HCT116 (cell line): Measurements from ENCODE around the gene DBET. TPM values are rescaled to one million over a fixed set of nuclear protein-coding genes. Genes with fewer than 3 reads are reported as not detected.
"Not testable (repeated sequence)": the region's sequence is repeated elsewhere in the genome, so short reads cannot be mapped to it uniquely, and the experiment has no call there.

Experiments used
- ATAC-seq: fragments of 200-7000 bp; cut with Tn5 transposase; 2 replicates; pipeline ENCODE4 v1.9.1; 2020; ENCODE audit warnings: mild to moderate bottlenecking, moderate library complexity
- BruUV-seq: library from RNA; stranded (reverse); fragments of 400-500 nt; replicated peaks from 2 replicates; lab custom pipeline; 2021; lab: Mats Ljungman, UMichigan
- CTCF ChIA-PET: fragments of 300-600 bp; sonication (Branson Sonifier 250); formaldehyde crosslinking; loops from one replicate; lab custom pipeline; 2021; ENCODE audit warnings: antibody characterized with exemption; lab: Charles Lee
- POLR2A ChIA-PET: fragments of 300-600, 350-600 bp; sonication (Branson Sonifier 250); formaldehyde crosslinking; loops from one replicate; lab custom pipeline; 2021; ENCODE audit warnings: antibody characterized with exemption; lab: Charles Lee
- RAD21 ChIA-PET, 2 experiments: fragments of 300-600 bp; sonication (Branson Sonifier 250); formaldehyde crosslinking; loops; one replicate each; lab custom pipeline; 2023; ENCODE audit warnings: low total read pairs in 2 of 2; ENCODE audit not compliant: uncharacterized antibody in 2 of 2, unreplicated experiment in 2 of 2, low non-redundant PET in 1 of 2; lab: Charles Lee
- DNase-seq: peaks from one replicate; pipeline ENCODE4 v3.0.0-alpha.2; 2010; ENCODE audit warnings: low read depth, low spot score
- H2AFZ ChIP-seq: fragments of 200-600 bp; shearing (Covaris generic), sonication (generic); 2 replicates; pipeline ENCODE4 v1.6.1; 2017; ENCODE audit warnings: low read depth, mixed run types, mixed read lengths, antibody characterized with exemption, low read length; ENCODE audit not compliant: poor library complexity, severe bottlenecking
- H3K27ac ChIP-seq: 2 replicates; pipeline ENCODE4 v1.5.1; 2012; ENCODE audit warnings: low read depth, low read length
- H3K27me3 ChIP-seq: fragments of 200-600 bp; sonication (generic); 2 replicates; pipeline ENCODE4 v1.6.1; 2016; ENCODE audit warnings: mixed run types, low read length, mixed read lengths; ENCODE audit not compliant: insufficient read depth
- H3K36me3 ChIP-seq, 2 experiments: fragments of 200-500 bp in 1 of 2; fragments of 200-600 bp in 1 of 2; sonication (Bioruptor generic) in 1 of 2; sonication (generic) in 1 of 2; 2 replicates each; pipeline versions ENCODE4 v1.5.1 to v1.6.1; 2014 to 2016; ENCODE audit warnings: low read length in 2 of 2, inconsistent platforms in 1 of 2, mixed read lengths in 1 of 2, mixed run types in 1 of 2; ENCODE audit not compliant: insufficient read depth in 2 of 2, control insufficient read depth in 1 of 2
- H3K4me1 ChIP-seq, 2 experiments: fragments of 200-600 bp in 1 of 2; sonication (generic) in 1 of 2; 2 replicates each; pipeline versions ENCODE4 v1.5.1 to v1.6.1; 2012 to 2017; ENCODE audit warnings: low read length in 2 of 2, inconsistent platforms in 1 of 2, mild to moderate bottlenecking in 1 of 2, mixed read lengths in 1 of 2, mixed run types in 1 of 2, moderate library complexity in 1 of 2; ENCODE audit not compliant: insufficient read depth in 2 of 2, control insufficient read depth in 1 of 2
- H3K4me2 ChIP-seq: fragments of 200-600 bp; sonication (generic); 2 replicates; pipeline ENCODE4 v1.6.1; 2017; ENCODE audit warnings: mixed run types, low read length, mixed read lengths
- H3K4me3 ChIP-seq, 2 experiments: fragments of 200-600 bp in 1 of 2; sonication (generic) in 1 of 2; replicated peaks in 1 of 2; 2 replicates each; pipeline ENCODE4 v1.5.1; 2011 to 2016; ENCODE audit warnings: low read length in 2 of 2, control low read depth in 1 of 2, low read depth in 1 of 2, mild to moderate bottlenecking in 1 of 2, mixed read lengths in 1 of 2, mixed run types in 1 of 2
- H3K79me2 ChIP-seq: fragments of 200-600 bp; sonication (generic); 2 replicates; pipeline ENCODE4 v1.6.1; 2017; ENCODE audit warnings: mild to moderate bottlenecking, mixed run types, low read length, moderate library complexity, mixed read lengths; ENCODE audit not compliant: insufficient read depth
- H3K9ac ChIP-seq: fragments of 200-600 bp; sonication (generic); 2 replicates; pipeline ENCODE4 v1.6.1; 2016; ENCODE audit warnings: low read length, mixed read lengths
- H3K9me2 ChIP-seq: fragments of 200-600 bp; sonication (generic), shearing (Covaris generic); 2 replicates; pipeline ENCODE4 v1.6.1; 2017; ENCODE audit warnings: mixed run types, mild to moderate bottlenecking, moderate library complexity; ENCODE audit not compliant: insufficient read depth
- H3K9me3 ChIP-seq, 2 experiments: fragments of 200-500 bp in 1 of 2; fragments of 200-600 bp in 1 of 2; sonication (Bioruptor generic) in 1 of 2; sonication (generic) in 1 of 2; 2 replicates each; pipeline ENCODE4 v1.6.1; 2014 to 2017; ENCODE audit warnings: low read length in 2 of 2, mixed read lengths in 2 of 2, inconsistent platforms in 1 of 2, low read depth in 1 of 2, mild to moderate bottlenecking in 1 of 2, mixed run types in 1 of 2, moderate library complexity in 1 of 2; ENCODE audit not compliant: control insufficient read depth in 1 of 2, insufficient read depth in 1 of 2
- H4K20me1 ChIP-seq: fragments of 200-600 bp; sonication (generic), shearing (Covaris generic); 2 replicates; pipeline ENCODE4 v1.6.1; 2017; ENCODE audit warnings: mixed run types, mild to moderate bottlenecking, moderate library complexity; ENCODE audit not compliant: insufficient read depth
- intact Hi-C: fragments of 100-400 bp; cut with micrococcal nuclease; formaldehyde crosslinking; loops from 2 replicates; pipeline ENCODE4 v1.10.0; 2022
- total RNA-seq: library from RNA; stranded (reverse); gene quantifications from one replicate; pipeline ENCODE4 v1.2.1, GENCODE V29; 2021; ENCODE audit not compliant: unreplicated experiment

Gene DBET
- total RNA-seq, 1 experiment from 2014 or later, result not detected

- POLR2A ChIA-PET, CTCF ChIA-PET, H3K9me2 ChIP-seq, H3K4me1 ChIP-seq, H2AFZ ChIP-seq, H3K79me2 ChIP-seq, RAD21 ChIA-PET, H3K27me3 ChIP-seq, H3K9me3 ChIP-seq, ATAC-seq, H3K4me2 ChIP-seq, BruUV-seq, intact Hi-C loops, H4K20me1 ChIP-seq, H3K4me3 ChIP-seq, DNase-seq, H3K9ac ChIP-seq, H3K27ac ChIP-seq, H3K36me3 ChIP-seq: not testable (repeated sequence)
Measured at GRCh38 chr4:190031264-190031663, 33.0 kb upstream of the DBET start.

- H3K27me3 ChIP-seq, H3K9ac ChIP-seq, H3K36me3 ChIP-seq, H3K9me2 ChIP-seq, H3K4me1 ChIP-seq, BruUV-seq, H3K9me3 ChIP-seq, H2AFZ ChIP-seq, intact Hi-C loops, CTCF ChIA-PET, RAD21 ChIA-PET, DNase-seq, H4K20me1 ChIP-seq, H3K79me2 ChIP-seq, H3K27ac ChIP-seq, POLR2A ChIA-PET: not testable (repeated sequence)
- H3K4me3 ChIP-seq, result peak overlapping the region; percentile 46 to 52; a peak in 2 of 4 replicates
- ATAC-seq, result peak; percentile 82
- H3K4me2 ChIP-seq, result 0 out of 2 replicates have a peak overlapping the region, but pooled peaks have one; percentile 57
Measured at GRCh38 chr4:190037704-190038388, 26.5 kb upstream of the DBET start.

GRCh38 chr4:190040873-190041272, 23.4 kb upstream of the DBET start:
- H3K27ac ChIP-seq, H3K9me2 ChIP-seq, CTCF ChIA-PET, H3K36me3 ChIP-seq, H3K9me3 ChIP-seq, H3K27me3 ChIP-seq, H3K9ac ChIP-seq, H2AFZ ChIP-seq, H3K4me3 ChIP-seq, DNase-seq, H3K4me2 ChIP-seq, H3K4me1 ChIP-seq, ATAC-seq, RAD21 ChIA-PET, H3K79me2 ChIP-seq, BruUV-seq, intact Hi-C loops, POLR2A ChIA-PET, H4K20me1 ChIP-seq: not testable (repeated sequence)

GRCh38 chr4:190047627-190048026, 16.7 kb upstream of the DBET start:
- not testable (repeated sequence) for H3K9me2 ChIP-seq, BruUV-seq
- ATAC-seq, result peak; percentile 54; the same call in 1 of the 2 replicates

More at GRCh38 chr4:190047627-190048026, 16.7 kb upstream of the DBET start:
- intact Hi-C loops, H2AFZ ChIP-seq, H3K4me3 ChIP-seq, H3K9ac ChIP-seq, H3K36me3 ChIP-seq, H3K27me3 ChIP-seq, H3K4me2 ChIP-seq, H3K9me3 ChIP-seq, DNase-seq, H4K20me1 ChIP-seq, RAD21 ChIA-PET, H3K79me2 ChIP-seq, CTCF ChIA-PET, H3K4me1 ChIP-seq, H3K27ac ChIP-seq, POLR2A ChIA-PET: not testable (repeated sequence)
